Renal cortical epithelial cell (primary cell): Measurements from ENCODE around the gene KCNQ1. TPM values are rescaled to one million over a fixed set of nuclear protein-coding genes. Genes with fewer than 3 reads are reported as not detected.
"Not testable (repeated sequence)": the region's sequence is repeated elsewhere in the genome, so short reads cannot be mapped to it uniquely, and the experiment has no call there.

Source experiments
- DNase-seq: peaks from one replicate; pipeline ENCODE4 v3.0.0-alpha.2; 2011; ENCODE audit warnings: low read depth
- total RNA-seq: library from RNA; depleted of rRNA; stranded (reverse); fragments of >200 nt; gene quantifications from 2 replicates; pipeline ENCODE4 v1.2.3, GENCODE V29; 2014

KCNQ1 gene
- total RNA-seq, 1 donor from 2014 or later, result 1.1 TPM

GRCh38 chr11:2592559-2593392, 148.0 kb downstream of the KCNQ1 start:
- DNase-seq, result no peak

- no peak for DNase-seq
Measured at GRCh38 chr11:2593393-2593950, 148.7 kb downstream of the KCNQ1 start.

GRCh38 chr11:2594267-2594666, 149.5 kb downstream of the KCNQ1 start:
- no peak for DNase-seq

- DNase-seq, result no peak
Measured at GRCh38 chr11:2595204-2595603, 150.4 kb downstream of the KCNQ1 start.

- no peak for DNase-seq
Measured at GRCh38 chr11:2599561-2600189, 154.9 kb downstream of the KCNQ1 start.

- no peak for DNase-seq
Measured at GRCh38 chr11:2609345-2609744, 164.5 kb downstream of the KCNQ1 start.

GRCh38 chr11:2612884-2613571, 168.2 kb downstream of the KCNQ1 start:
- peak; percentile 28 for DNase-seq

- DNase-seq, result no peak
Measured at GRCh38 chr11:2621894-2622293, 177.1 kb downstream of the KCNQ1 start.

- DNase-seq, result no peak
Measured at GRCh38 chr11:2625183-2625582, 180.4 kb downstream of the KCNQ1 start.

- no peak for DNase-seq
Measured at GRCh38 chr11:2630679-2631078, 185.9 kb downstream of the KCNQ1 start.

- no peak for DNase-seq
Measured at GRCh38 chr11:2631161-2631560, 186.4 kb downstream of the KCNQ1 start.

- not testable (repeated sequence) for DNase-seq
Measured at GRCh38 chr11:2639763-2640162, 195.0 kb downstream of the KCNQ1 start.

GRCh38 chr11:2641623-2642022, 196.8 kb downstream of the KCNQ1 start:
- no peak for DNase-seq

GRCh38 chr11:2643746-2644145, 198.9 kb downstream of the KCNQ1 start:
- DNase-seq, result no peak

GRCh38 chr11:2644844-2645778, 200.3 kb downstream of the KCNQ1 start:
- no peak for DNase-seq

- no peak for DNase-seq
Measured at GRCh38 chr11:2645779-2646118, 200.9 kb downstream of the KCNQ1 start.

GRCh38 chr11:2647167-2647566, 202.4 kb downstream of the KCNQ1 start:
- no peak for DNase-seq

- no peak for DNase-seq
Measured at GRCh38 chr11:2647953-2648352, 203.1 kb downstream of the KCNQ1 start.

GRCh38 chr11:2649400-2649799, 204.6 kb downstream of the KCNQ1 start:
- DNase-seq, result no peak

- DNase-seq, result no peak
Measured at GRCh38 chr11:2649848-2650247, 205.0 kb downstream of the KCNQ1 start.

- DNase-seq, result no peak
Measured at GRCh38 chr11:2650343-2650867, 205.6 kb downstream of the KCNQ1 start.
